SKM-1 treated with dmso at 0.1 percent for 144 hours (cell line): ENCODE data around the gene ASTN2.

Experiments
- DNase-seq: peaks from one replicate; lab custom pipeline; 2025; ENCODE audit not compliant: unreplicated experiment; lab: John Stamatoyannopoulos, UW

ASTN2 gene

DNA sequence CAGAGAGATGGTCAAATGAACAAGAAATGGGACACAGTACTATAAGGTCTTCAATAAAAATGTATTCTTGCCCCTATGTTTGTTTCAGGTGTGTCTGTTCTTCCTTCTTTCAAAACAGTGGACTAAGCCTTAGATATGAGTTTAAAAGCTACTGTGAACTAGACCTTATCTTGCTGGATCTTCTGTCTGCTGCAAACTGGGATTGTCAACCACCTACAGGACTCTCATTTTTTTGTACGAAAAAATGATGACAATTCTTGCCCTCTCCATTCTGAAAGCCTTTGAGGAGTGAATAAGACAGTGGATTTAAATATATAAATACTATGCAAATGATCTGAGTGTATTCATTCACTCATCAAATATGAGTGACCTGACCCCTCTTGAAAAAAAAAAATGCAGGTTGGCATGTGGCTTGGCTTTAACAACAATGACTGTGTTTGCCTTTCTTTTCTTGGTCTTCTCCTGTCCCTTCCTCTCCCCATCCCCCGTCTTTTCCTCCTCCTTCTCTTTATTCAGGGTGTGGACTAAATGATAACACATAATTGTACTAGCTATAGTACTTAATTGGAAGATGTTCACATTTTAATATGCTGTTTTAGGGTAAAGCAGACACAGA is 963.2 kb downstream of the ASTN2 start:
- no peak for DNase-seq

GRCh38 chr9:116450378-116451139 is 964.3 kb downstream of the ASTN2 start:
- no peak for DNase-seq

DNA sequence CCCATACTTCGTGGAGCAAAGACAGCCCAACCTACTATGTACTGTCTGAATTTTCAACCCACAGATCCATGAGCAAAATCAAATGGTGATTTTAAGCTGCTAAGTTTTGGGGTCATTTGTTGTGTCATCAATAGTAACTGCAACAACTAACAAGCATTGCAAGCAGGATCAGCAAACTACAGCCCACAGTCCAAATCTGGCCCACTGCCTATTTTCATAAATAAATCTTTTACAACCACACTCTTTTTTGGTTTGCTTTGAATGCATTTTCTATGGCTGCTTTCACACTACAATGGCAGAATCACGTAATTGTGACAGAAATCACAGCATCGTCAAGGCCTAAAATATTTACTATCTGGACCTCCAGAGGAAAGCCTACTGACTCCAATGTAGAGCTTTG is 964.9 kb downstream of the ASTN2 start:
- no peak for DNase-seq

DNA sequence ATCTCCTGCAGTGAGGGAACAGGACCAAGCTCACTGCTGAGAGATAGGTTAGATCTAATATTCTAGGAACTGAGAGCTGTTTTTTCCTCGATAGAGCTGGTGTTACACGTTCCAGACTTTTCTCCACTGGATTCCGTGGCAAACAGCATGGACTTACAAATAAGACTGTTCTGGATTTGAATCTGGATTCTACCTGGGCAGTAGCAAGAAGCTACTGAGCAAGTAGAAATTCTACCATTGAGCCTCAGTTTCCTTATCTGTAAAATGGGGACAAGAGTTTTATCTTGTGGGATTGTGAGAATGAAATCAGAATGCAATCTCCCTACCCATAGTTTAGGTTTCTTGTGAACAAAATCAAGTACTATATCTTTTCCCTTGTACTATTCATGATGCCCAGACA is 966.4 kb downstream of the ASTN2 start:
- no peak for DNase-seq

DNA sequence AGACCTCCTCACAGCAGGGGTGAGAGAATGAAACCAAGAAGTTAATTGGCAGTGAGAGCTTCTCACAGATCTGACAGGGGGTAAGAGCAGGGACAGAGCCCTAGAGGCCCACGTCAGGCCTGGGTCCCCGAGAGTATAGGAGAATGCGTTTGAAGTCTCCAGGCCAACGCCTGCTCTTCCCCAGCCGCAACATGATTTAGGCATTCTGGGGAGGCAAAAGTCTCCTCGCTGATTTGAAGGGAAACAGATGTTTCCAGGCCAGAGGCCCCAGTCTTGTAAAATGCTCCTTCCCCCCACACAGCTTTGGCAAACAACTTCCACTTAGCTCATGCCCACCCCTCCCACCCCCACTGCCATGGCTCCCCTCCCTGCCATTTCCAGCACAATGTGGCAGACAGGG is 966.9 kb downstream of the ASTN2 start:
- no peak for DNase-seq

GRCh38 chr9:116442528-116442927 is 972.3 kb downstream of the ASTN2 start:
- no peak for DNase-seq

DNA sequence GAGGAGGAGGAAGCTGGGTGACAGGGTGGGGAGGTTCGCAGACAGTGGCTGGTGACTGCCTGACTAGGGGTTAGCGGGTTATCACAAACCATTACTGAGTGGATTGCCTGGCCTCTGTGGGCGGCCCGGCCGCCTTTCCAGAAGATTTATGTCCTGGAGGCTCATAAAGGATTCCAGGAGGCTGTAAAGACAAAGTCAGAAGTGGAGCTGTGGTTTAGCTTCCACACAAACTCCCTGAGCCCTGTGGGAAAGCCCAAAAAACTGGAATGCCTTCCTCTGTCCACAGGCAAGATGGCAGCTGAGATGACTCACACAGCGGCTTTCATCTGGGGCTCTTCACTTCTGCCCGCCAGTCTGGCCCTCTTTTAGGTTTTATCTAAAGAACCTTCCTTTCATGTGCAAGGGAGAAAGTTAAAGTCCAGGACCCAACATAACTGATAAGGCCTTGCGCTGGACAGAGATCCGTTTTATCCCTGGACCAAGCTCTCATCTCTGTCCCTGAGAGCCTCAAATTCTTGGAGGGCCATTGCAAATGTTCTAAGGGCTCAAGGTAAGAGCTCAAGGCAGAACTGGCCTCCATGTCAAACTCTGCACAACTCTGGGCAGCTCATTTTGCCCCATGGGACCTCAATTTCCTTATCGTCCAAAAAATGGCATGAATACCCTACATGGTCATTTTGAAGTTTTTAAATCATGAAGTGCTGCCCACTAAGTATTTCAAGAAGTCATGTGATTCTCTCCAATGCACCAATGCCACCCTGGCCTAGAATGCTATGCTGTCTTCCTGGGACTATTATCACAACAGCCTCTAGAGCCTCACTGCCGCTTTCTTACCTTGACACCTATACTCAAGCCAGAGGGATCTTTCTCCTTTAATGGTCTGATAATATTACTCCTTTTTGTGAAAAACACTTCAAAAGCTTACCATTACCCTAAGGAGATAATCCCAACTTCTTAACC is 977.2 kb downstream of the ASTN2 start:
- no peak for DNase-seq

GRCh38 chr9:116436121-116436520 is 978.7 kb downstream of the ASTN2 start:
- DNase-seq, result no peak

DNA sequence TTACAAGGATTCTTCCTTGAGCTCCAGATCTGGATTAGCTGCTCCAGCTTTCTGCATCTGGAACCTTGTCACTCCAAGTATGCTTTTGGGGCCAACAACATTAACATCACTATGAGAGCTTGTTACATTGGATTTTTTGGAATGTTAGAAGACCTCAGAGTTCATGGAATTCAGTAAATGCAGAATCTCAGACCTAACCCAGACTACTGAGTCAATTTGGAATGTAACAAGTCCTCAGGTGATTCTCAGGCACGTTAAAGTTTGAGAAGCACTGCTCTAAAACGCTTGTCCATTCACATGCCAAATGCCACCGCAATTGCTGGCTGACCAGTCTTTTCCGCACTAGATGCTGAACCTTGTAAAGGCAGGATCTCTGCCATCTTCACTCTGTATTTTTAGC is 979.2 kb downstream of the ASTN2 start:
- no peak for DNase-seq

GRCh38 chr9:116434314-116434713 is 980.5 kb downstream of the ASTN2 start:
- no peak for DNase-seq

DNA sequence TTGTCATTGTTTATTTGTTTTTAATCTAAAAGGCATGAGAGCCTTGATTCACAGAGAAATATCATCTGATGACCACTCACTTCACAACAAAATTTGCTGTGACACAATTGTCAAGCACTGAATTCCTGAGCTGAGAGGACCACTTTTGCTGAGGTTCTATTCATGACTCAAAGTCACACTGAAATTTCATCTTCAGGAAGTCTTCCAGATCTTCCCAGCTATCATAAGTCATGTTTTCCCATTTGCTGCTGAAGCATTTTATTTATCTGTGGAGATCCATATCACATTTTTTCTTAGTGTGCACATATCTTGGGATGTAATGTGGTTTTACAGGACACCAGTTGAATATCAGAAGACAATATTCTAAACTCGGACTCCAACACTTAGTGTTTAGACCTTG is 982.8 kb downstream of the ASTN2 start:
- no peak for DNase-seq

GRCh38 chr9:116430849-116431248 is 984.0 kb downstream of the ASTN2 start:
- no peak for DNase-seq

- no peak for DNase-seq
Observed at GRCh38 chr9:116425244-116425643, 989.6 kb downstream of the ASTN2 start.

GRCh38 chr9:116423149-116423548 is 991.7 kb downstream of the ASTN2 start:
- no peak for DNase-seq

DNA sequence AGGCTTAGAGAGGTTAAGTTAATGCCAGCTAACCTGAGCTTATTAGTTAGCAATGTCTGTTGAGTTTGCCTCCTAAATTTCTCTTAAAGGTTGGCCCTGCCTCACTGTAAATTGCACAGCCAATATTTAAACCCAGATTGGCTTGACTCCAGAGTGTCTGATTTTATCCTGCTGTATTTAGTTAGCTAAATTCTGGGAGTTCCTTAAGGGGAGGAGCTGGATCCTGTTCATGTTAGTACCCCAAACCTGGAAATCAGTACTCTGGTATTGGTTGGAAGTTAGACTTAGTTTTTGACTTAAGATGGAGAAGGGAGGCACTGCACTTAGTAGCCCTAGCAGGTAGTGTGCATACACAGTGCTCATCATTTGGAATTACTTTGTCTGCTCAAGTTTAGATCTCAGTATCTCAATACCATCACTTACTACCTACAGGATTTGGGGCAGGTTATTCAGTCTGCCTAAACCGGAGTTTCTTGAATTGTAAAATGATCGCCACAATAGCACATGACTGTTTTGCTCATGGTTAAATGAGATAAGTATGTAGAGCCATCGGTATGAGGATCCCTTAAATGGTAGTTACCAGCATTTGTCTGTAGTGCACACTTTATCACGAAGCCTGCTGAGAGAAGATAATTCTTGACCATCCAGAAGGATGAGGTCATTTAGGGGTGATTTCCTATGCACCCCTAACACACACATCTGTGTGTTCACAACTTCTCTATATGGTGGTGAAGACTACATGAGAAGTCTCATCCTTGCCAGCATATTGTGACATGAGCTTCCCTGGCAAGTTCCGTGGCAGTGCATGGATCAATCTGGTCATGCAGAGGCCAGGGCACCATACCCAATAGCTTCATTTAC is 992.5 kb downstream of the ASTN2 start:
- DNase-seq, result no peak

- DNase-seq, result no peak
Observed at GRCh38 chr9:116420993-116421538, 993.8 kb downstream of the ASTN2 start.

DNA sequence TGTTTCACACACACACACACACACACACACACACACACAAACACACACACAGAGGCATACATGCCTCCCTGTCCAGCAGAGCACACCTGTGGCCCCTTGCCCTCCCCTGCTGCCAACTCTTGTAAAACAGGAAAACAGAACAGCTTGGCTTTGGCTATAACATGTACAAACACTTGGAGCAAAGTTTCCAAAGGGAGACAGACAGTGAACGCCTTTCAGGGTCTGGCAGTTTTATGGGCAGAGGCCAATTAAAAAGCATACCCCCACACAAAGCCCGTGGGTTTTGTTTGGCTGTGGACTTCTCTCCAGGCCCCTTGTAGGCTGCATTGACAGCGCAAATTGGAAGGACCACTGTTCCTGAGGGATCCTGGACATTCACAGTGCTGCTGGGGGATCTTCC is 995.7 kb downstream of the ASTN2 start:
- no peak for DNase-seq

DNA sequence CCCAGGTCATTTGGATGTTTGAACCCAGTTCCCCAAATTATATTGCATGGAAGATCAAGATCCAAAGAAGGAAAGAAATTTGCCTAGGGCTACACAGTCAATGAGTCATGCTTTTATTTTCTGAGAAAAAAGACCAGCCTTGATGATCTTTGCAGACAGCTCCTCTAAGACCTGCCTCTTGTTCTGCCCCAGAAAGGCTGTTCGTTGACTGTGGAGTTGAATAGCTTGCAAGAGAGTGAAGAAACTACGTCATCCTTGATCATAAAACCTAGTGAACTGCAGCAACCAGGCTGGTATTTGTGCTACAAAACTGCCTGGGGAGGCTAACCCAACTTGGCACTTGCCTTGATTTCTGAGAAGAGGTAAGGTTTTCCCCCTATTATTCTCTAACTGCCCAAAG is 997.4 kb downstream of the ASTN2 start:
- DNase-seq, result no peak

- no peak for DNase-seq
Observed at GRCh38 chr9:116416421-116416820, 998.4 kb downstream of the ASTN2 start.

DNA sequence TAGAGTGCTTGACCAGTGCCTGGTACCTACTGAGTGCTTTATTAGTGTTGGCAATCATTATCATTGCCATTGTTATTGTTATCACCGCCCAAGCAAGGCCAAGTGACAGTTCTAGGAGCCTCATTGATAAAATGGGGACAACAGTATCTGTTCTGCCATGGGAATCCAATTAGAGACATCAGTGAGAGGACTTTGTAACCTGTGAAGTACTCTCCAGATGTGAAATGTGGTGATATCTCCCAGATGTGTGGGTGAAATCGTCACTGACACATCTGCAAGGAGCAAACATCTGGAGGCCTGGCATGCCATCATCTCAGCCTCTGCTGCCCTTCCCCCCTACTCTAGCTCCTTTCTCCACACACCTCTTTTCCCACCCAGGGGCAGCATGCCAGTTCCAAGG is 1000.5 kb downstream of the ASTN2 start:
- no peak for DNase-seq

GRCh38 chr9:116411506-116411905 is 1003.4 kb downstream of the ASTN2 start:
- no peak for DNase-seq
